HG03575 (cell line): ENCODE results near the gene HIP1R.

Experiments
- ATAC-seq: cut with Tn5 transposase; IDR thresholded peaks from one replicate; pipeline ENCODE4 v1.9.1; 2021; ENCODE audit not compliant: unreplicated experiment, insufficient number of reproducible peaks, low FRiP score; ENCODE audit errors: extremely low read depth

The HIP1R gene

DNA sequence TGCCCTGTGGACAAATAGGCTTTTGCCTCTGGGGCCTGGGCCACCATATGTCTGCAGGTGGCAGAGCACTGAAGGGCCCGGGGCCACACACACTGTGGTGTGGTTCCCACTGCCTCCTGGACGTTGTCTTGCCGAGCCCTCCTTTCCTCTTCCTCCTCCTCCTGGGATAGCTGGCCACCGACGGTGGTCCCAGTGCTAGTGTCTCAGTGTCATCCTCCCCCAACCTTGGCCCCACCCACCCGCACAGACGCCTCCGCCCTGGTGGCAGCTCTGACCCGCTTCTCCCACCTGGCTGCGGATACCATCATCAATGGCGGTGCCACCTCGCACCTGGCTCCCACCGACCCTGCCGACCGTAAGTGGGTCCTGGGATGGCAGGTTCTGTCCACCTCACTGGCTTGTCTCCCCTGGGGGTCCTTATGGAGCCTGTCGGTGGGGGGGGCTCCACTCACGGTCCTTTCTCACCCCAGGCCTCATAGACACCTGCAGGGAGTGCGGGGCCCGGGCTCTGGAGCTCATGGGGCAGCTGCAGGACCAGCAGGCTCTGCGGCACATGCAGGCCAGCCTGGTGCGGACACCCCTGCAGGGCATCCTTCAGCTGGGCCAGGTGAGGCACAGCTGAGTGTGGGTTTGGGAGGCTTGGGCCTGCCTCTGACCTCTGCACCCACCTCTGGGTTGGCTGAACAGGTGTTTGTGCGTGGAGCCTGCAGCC, 23.5 kb downstream of the HIP1R start:
- no peak for ATAC-seq

DNA sequence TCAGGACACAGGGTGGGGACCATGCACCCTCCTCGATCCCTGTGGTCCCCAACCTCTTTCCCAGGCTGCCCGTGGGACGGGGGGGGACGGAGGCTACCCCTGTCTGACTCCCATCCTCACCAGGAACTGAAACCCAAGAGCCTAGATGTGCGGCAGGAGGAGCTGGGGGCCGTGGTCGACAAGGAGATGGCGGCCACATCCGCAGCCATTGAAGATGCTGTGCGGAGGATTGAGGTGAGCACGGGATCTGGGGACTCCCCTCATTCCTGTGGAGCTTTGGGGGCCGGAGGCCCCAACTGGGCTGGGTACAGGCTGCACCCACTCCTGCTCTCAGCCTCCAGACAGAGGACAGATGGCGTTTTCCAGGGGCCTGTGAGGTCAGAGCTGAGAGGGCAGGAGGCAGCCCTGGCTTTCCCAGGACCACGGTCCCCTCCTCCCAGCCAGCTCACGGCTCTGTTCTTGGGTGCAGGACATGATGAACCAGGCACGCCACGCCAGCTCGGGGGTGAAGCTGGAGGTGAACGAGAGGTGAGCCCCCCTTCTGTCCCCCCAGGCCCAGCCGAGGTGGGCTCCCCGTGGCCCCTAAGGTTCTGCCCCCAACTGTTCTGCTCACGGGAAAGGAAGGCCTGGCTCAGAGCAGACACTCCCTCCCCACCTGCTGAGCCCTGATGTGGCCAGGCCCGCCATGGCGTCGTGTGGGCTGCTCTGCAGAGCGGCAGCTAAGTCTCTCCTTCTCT, 24.2 kb downstream of the HIP1R start:
- no peak for ATAC-seq

DNA sequence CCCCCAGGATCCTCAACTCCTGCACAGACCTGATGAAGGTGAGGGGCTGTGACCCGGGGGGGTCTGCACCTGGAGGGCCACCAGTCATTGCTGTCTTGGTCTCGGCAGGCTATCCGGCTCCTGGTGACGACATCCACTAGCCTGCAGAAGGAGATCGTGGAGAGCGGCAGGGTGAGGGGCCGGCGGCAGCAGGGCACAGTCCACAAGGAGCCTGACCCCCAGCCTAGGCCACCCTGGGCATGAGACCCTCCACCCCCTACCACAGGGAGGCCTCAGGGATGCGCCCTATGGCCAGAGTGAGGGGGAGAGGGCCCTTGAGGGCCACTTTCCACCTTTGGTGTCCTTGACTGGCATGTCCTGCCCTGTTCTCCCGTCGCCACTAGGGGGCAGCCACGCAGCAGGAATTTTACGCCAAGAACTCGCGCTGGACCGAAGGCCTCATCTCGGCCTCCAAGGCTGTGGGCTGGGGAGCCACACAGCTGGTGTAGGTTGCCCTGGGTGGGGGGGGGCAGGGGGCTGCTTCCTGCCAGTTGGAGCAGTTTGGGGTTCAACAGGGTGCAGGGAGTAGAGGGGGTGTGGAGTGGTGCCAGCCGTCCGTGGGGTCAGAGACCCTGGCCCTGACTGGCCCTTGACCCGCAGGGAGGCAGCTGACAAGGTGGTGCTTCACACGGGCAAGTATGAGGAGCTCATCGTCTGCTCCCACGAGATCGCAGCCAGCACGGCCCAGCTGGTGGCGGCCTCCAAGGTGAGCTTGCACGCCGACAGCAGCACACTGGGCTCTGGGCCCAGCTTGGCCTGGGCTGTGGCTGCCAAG, 25.0 kb downstream of the HIP1R start:
- ATAC-seq, result no peak

DNA sequence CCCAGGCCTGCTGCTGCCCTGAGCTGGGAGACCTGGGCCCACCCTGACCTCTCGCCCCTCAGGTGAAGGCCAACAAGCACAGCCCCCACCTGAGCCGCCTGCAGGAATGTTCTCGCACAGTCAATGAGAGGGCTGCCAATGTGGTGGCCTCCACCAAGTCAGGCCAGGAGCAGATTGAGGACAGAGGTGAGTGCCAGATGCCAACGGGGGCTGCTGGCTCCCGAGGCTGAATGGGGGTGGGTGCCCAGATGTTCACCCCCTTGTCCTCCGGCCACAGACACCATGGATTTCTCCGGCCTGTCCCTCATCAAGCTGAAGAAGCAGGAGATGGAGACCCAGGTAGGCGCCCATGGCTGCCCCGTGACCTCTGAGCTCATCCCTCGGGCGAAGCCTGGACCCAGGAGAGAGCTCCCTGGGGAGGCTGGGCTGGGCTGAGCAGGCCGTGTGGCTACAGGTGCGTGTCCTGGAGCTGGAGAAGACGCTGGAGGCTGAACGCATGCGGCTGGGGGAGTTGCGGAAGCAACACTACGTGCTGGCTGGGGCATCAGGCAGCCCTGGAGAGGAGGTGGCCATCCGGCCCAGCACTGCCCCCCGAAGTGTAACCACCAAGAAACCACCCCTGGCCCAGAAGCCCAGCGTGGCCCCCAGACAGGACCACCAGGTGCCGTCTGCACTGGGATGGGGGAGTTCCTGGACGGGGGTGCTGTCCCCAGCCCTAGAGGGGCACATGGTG, 25.8 kb downstream of the HIP1R start:
- no peak for ATAC-seq

DNA sequence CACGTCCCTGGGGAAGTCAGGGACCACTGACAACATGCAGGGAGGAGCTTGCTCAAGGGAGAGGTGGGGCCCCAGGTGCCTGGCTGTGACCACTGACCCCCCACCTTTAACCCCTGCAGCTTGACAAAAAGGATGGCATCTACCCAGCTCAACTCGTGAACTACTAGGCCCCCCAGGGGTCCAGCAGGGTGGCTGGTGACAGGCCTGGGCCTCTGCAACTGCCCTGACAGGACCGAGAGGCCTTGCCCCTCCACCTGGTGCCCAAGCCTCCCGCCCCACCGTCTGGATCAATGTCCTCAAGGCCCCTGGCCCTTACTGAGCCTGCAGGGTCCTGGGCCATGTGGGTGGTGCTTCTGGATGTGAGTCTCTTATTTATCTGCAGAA, 26.3 kb downstream of the HIP1R start:
- no peak for ATAC-seq

DNA sequence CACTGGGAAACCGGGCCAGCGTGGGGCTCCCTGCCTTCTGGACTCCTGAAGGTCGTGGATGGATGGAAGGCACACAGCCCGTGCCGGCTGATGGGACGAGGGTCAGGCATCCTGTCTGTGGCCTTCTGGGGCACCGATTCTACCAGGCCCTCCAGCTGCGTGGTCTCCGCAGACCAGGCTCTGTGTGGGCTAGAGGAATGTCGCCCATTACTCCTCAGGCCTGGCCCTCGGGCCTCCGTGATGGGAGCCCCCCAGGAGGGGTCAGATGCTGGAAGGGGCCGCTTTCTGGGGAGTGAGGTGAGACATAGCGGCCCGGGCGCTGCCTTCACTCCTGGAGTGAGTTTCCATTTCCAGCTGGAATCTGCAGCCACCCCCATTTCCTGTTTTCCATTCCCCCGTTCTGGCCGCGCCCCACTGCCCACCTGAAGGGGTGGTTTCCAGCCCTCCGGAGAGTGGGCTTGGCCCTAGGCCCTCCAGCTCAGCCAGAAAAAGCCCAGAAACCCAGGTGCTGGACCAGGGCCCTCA, 26.9 kb downstream of the HIP1R start:
- no peak for ATAC-seq

DNA sequence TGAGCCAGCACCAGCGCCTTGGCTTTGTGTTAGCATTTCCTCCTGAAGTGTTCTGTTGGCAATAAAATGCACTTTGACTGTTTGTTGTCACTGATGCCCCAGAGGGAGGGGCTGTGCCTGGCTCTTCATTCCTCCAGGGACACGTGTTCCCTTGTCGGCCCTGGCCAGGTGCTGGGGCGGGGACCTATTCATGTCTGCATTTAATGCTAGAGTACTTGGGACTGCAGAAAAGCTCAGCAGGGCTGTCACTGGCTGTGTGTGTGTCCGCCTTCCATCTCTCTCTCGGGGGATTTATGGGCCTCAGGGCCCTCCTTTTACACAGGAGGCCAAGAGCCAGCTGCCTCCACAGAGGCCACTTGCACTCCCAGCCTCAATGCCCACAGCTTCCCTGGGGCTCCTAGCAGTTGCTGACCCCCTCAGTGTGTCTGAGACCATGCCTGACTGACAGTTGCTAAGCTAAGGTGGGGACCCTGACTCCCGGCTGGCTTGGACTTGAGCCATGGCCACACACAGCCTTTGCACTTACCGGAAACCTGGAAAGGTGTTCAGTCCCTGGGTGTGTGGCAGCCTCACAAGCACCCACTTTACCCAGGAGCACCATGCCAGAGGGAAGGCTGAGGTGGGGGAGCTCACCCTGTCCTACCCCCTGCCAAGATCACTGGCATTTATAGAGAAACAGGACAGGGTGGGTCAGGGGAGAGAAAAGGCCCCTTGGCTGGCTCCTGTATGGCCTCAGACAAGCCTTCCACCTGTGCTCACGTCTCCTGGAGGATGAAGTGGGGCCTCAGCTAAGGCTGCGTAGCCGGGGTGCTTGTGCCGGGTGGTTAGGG, 27.8 kb downstream of the HIP1R start:
- ATAC-seq, result no peak

DNA sequence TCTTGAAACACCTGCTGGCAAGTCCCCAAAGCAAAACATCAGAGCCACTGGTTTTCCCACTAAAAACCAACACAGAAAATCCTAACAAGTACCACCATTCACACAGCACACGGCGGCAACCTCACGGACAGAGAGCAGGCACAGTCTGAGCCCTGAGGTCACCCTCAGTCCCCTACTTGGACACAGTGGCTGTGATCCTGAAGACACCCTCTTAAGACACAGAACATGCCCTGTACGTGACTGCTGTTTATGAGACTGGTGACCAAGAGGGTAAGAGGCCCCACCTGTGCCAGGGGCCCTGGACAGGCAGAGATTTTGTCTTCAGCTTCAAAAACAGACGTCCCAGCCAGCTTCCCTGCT, 29.6 kb downstream of the HIP1R start:
- ATAC-seq, result no peak

DNA sequence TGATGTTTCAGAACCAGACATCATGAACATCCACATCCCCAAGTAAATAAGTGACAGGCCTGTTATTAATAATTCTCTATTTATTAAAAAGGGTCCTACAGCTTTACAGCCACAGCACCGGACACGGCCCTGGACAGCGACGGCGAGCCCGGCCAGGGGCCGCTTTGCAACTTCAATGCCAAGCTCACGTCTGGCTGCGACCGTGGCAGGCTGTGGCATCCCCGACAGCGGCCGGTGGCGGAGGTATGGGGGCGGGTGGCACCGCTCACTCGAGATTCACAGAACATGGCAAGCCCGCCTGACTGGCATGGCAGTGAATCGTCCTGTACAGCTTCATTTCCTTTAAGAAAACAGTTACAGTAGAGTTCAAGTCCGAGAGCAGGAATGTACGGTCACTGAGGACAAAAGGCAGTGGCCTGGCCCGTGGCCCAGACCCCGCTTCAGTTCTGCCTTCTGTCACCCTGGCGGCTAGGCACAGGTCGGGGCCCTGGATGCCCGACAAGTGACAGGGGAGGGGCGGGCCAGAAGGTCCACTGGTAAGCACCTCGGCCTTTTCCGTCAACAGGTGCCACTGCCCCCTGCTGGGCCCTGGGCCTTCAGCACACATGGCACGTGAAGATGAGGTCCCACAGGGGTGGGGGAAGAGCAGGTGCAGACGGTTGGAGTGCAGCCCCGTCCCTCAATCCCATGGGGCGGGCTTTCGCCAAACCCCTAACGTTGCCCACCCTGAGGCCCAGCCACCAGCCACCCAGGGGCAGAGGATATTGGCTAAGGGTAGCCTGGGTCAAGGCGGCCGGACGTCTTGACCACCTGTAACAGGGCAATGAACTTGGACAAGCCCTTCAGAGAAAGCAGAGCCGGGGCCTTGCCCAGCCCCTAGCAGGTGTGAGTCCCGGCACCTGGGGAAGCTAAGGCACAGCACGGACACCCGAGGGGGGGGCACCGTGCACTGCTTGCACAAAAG, 30.3 kb downstream of the HIP1R start:
- no peak for ATAC-seq

DNA sequence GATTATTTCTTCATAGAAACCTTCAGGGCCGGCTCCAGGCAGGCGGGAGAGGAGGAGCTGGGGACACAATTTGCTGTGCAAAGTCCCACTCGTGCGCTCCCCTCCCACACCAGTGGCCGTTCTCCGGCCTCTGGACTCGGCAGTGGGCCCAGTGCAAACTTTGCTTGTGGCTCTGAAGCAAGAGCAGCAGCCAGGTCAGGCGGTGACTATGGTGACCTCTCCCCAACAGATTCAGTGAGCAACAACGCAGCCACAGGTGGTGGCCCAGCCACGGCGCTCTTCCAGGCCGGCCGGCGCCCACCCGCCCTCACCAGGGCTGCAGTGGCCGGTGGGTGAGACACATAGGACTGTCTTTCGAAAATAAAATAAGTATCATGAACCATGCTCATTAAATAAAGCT, 31.1 kb downstream of the HIP1R start:
- ATAC-seq, result no peak

DNA sequence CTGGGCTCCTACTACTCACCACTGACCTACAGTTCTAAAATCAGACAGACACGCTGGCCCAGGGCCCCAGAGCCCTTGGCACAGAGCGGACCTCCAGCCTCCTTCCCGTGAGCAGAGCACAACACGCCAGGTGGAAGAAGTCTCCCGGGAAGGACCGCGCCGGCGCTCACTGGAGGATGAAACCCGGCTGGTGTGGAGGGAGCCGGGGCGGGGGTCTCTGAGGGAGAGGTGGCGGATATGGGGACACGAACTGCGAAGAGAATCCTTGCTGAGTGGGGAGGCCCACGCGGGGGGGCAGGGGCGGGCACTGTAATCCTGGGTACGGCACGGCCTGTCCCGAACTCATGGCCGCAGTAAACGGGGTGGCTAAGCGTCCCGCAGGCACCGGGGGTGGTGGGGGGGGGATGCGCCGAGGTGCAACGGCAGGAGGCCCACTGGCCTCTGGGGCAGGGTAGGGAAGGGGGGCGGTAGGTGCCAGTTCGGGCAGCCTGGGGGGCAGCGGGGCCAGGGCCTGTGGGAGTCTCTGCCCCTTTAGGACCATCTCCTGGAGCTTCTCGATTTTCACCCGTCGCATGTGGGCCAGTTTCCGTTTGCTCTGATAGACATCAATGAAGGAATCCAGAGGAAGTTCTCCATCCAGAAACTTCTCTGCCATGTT, 31.8 kb downstream of the HIP1R start:
- no peak for ATAC-seq

DNA sequence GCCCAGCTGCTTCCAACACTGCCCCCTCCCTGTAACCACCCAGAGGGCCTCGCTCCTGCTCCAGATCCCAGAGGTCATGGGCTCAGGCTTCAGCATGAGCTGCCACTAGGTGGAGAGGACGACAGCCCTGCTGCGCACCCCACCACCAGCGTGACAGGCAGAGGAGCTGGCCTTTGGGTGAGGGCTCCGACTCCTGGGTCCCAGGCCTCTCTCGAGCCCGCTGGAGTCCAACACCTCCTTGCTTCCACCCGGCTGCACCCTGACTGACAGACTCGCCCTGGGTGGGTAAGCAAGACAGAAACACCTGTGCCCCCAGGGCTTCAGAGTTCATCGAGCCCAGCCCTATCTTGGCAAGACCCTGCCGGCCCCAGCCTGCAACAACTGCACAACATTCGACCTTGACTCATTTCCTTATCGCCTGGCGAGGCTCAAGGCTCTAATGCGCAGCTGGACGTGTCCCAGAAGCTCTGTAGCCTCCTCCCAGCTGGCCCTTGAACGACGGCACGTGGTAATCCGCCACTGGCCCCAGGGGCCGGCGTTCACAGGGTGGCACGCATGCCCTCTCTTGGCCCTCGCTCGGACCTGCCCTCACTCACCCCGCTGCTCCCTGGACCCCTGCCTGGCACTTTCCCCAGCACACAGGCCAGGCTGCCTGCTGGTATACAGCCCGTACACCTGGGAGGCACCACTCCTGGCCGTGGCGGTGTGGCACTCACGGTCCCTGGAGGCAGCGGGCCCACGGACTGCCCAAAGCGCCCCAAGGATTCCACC, 32.6 kb downstream of the HIP1R start:
- ATAC-seq, result no peak

DNA sequence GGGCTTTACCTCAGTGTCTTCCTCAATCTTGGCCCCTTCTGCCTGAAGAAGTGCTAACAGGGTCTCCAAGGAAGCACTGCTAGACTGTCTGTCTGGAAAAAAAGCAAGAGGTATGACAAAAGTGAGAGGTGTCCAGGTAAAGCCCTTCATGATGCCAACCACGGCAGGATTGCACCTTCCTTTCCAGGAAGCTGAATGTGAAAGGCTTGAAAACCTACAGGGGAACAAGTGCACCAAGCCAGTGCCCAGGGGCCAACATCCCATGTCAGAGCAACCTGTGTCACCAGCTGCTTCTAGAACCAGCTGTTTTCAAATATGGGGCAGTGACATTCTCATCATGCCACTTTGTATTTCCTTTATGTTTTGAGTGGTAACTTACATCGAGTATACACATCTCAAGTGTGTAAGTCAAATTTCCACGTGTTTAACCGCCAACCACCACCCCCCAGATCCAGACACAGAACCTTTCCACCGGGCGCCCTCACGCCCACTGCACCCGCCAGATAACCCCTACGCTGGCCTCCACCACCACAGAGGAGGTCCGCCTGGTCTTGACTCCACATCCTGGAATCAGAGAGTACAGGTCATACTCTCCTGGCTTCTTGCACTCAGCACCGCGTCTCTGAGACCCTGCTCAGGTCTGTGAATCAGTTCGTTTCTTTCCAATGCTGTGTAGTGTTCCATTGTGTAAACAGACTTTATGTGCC, 33.4 kb downstream of the HIP1R start:
- no peak for ATAC-seq

DNA sequence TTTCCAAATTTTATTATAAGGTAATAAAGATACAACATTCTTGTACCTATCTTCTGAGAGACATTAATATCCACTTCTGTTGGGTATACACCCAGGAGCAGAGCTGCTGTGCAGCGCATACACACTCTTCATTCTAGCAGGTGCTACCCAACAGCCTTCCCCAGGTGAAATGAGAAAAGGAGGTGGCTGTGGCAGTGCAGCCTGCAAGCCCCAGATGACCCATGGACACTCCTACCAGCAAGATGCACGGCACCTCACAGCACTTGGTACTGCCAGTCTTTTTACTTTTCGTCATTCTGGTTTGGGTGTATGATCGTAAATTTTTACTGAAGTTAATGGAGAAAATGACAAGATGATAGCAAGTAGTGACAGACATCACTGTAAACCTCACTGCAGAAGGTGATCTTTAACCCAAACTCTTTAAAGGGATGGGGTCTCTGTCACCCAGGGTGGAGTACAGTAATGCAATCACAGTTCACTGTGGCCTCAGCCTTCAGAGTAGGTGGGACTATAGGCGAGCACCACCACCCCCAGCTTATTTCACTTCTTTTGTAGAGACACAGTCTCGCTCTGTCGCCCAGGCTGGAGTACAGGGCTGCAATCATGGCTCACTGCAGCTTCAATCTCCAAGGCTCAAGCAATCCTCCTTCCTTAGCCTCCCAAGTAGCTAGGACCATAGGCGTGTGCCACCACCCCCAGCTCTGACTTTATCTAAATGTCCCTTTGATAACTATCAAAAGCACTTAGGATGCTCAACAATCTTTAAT, 34.1 kb downstream of the HIP1R start:
- ATAC-seq, result no peak
